DND-41 (cell line): ENCODE results near the gene DYSF.

Experiments
- ATAC-seq: fragments of 200-7000 bp; cut with Tn5 transposase; 3 replicates; pipeline ENCODE4 v1.9.1; 2021; ENCODE audit warnings: low read depth; ENCODE audit not compliant: insufficient read depth
- DNase-seq: peaks from one replicate; pipeline ENCODE4 v3.0.0-alpha.2; 2020
- H2AFZ ChIP-seq: 2 replicates; pipeline ENCODE4 v1.6.0; 2012; ENCODE audit warnings: low read depth, low read length
- H3K27ac ChIP-seq: 2 replicates; pipeline ENCODE4 v1.5.1; 2012; ENCODE audit warnings: low read length, inconsistent platforms
- H3K27me3 ChIP-seq: fragments of 200-600 bp; sonication (generic); 2 replicates; pipeline ENCODE4 v1.6.0; 2012; ENCODE audit warnings: low read length, mild to moderate bottlenecking, inconsistent platforms; ENCODE audit not compliant: insufficient read depth, poor library complexity
- H3K36me3 ChIP-seq: 2 replicates; pipeline ENCODE4 v1.5.1; 2012; ENCODE audit warnings: low read length, inconsistent platforms; ENCODE audit not compliant: insufficient read depth
- H3K4me1 ChIP-seq: 2 replicates; pipeline ENCODE4 v1.5.1; 2012; ENCODE audit warnings: mild to moderate bottlenecking, low read length; ENCODE audit not compliant: insufficient read depth
- H3K4me2 ChIP-seq: 2 replicates; pipeline ENCODE4 v1.6.0; 2012; ENCODE audit warnings: mild to moderate bottlenecking, moderate library complexity, low read length, inconsistent platforms; ENCODE audit not compliant: insufficient read depth
- H3K4me3 ChIP-seq, 2 experiments: fragments of 200-600 bp in 1 of 2; shearing (Covaris generic) in 1 of 2; 2 replicates each; pipeline ENCODE4 v1.5.1; 2012 to 2016; ENCODE audit warnings: inconsistent platforms in 2 of 2, low read length in 2 of 2, mild to moderate bottlenecking in 2 of 2, low read depth in 1 of 2, moderate library complexity in 1 of 2
- H3K79me2 ChIP-seq: 2 replicates; pipeline ENCODE4 v1.6.0; 2012; ENCODE audit warnings: low read length, inconsistent platforms; ENCODE audit not compliant: insufficient read depth
- H3K9ac ChIP-seq: 2 replicates; pipeline ENCODE4 v1.6.0; 2012; ENCODE audit warnings: low read depth, mild to moderate bottlenecking, inconsistent platforms, low read length, moderate library complexity
- H3K9me3 ChIP-seq: 2 replicates; pipeline ENCODE4 v1.5.1; 2012; ENCODE audit warnings: low read length, moderate library complexity, mild to moderate bottlenecking, inconsistent platforms; ENCODE audit not compliant: insufficient read depth, severe bottlenecking
- H4K20me1 ChIP-seq: 2 replicates; pipeline ENCODE4 v1.6.0; 2012; ENCODE audit warnings: low read length; ENCODE audit not compliant: insufficient read depth
- CTCF ChIP-seq: IDR thresholded peaks from 2 replicates; pipeline ENCODE4 v1.5.1; 2012; ENCODE audit warnings: borderline replicate concordance, low read length, moderate library complexity, mild to moderate bottlenecking; ENCODE audit not compliant: poor library complexity, severe bottlenecking; ENCODE audit errors: extremely low read depth
- EZH2 ChIP-seq: IDR thresholded peaks from 3 replicates; pipeline ENCODE4 v1.6.1; 2012; ENCODE audit warnings: borderline replicate concordance, low read depth, mild to moderate bottlenecking, moderate library complexity, low read length, inconsistent platforms; ENCODE audit not compliant: severe bottlenecking

Gene DYSF

GRCh38 chr2:71516253-71516888 lies 63.0 kb downstream of the DYSF start:
- H3K4me2 ChIP-seq: no peak overlapping the region
- H3K9me3 ChIP-seq: no peaks in the 10 kb centered on the region
- H3K27me3 ChIP-seq: peaks cover 9% of the 10 kb centered on the region
- H2AFZ ChIP-seq: no peak overlapping the region
- ATAC-seq (no peak), DNase-seq (no peak)
- no peaks in the 10 kb centered on the region for H3K36me3 ChIP-seq
- H3K4me1 ChIP-seq: no peaks in the 10 kb centered on the region
- no peaks in the 10 kb centered on the region for H3K79me2 ChIP-seq
- H4K20me1 ChIP-seq: no peaks in the 10 kb centered on the region; the same call in 1 of the 2 replicates
- H3K27ac ChIP-seq: no peak overlapping the region
- TF ChIP-seq EZH2 (no peak), CTCF (no peak)
- H3K4me3 ChIP-seq: no peak overlapping the region
- no peak overlapping the region for H3K9ac ChIP-seq

GRCh38 chr2:71517851-71518250 lies 64.5 kb downstream of the DYSF start:
- Histone ChIP-seq H3K27me3 (peaks cover 9% of the 10 kb centered on the region), H3K79me2 (no peaks in the 10 kb centered on the region), H3K4me1 (no peaks in the 10 kb centered on the region), H3K27ac (no peak overlapping the region), H3K9ac (no peak overlapping the region), H4K20me1 (no peaks in the 10 kb centered on the region), H3K36me3 (no peaks in the 10 kb centered on the region), H3K4me2 (no peak overlapping the region), H2AFZ (no peak overlapping the region), H3K9me3 (no peaks in the 10 kb centered on the region), H3K4me3 (no peak overlapping the region)
- DNase-seq (no peak), ATAC-seq (no peak)
- no peak for TF ChIP-seq EZH2
- TF ChIP-seq CTCF: no peak

- Histone ChIP-seq H3K27ac (no peak overlapping the region), H2AFZ (no peak overlapping the region), H3K79me2 (no peaks in the 10 kb centered on the region), H3K4me1 (no peaks in the 10 kb centered on the region), H3K4me2 (no peak overlapping the region), H3K36me3 (no peaks in the 10 kb centered on the region), H4K20me1 (no peaks in the 10 kb centered on the region), H3K4me3 (no peak overlapping the region), H3K9ac (no peak overlapping the region), H3K9me3 (no peaks in the 10 kb centered on the region), H3K27me3 (peaks cover 4% of the 10 kb centered on the region)
- ATAC-seq (no peak), DNase-seq (no peak)
- TF ChIP-seq CTCF (no peak), EZH2 (no peak)
These were observed 68.1 kb downstream of the DYSF start for GRCh38 chr2:71521436-71521950.

- Histone ChIP-seq H3K4me2 (no peak overlapping the region), H3K4me3 (no peak overlapping the region), H3K36me3 (no peaks in the 10 kb centered on the region), H2AFZ (no peak overlapping the region), H3K9me3 (no peaks in the 10 kb centered on the region), H3K27me3 (peaks cover 9% of the 10 kb centered on the region), H3K9ac (no peak overlapping the region), H3K27ac (no peak overlapping the region), H4K20me1 (no peaks in the 10 kb centered on the region; the same call in 1 of the 2 replicates), H3K4me1 (no peaks in the 10 kb centered on the region), H3K79me2 (no peaks in the 10 kb centered on the region)
- TF ChIP-seq CTCF: no peak
- TF ChIP-seq EZH2: no peak
- no peak for DNase-seq
- no peak for ATAC-seq
These were observed 71.1 kb downstream of the DYSF start for GRCh38 chr2:71524476-71524875.
